Renal pelvis (tissue), 4 donors: Measurements from ENCODE around the gene KCNG2. TPM values are rescaled to one million over a fixed set of nuclear protein-coding genes. Genes with fewer than 3 reads are reported as not detected.

Experiments
- DNase-seq: peaks from one replicate; pipeline ENCODE4 v3.0.0-alpha.2; 2013
- polyA plus RNA-seq, 3 donors: library from polyadenylated mRNA; unstranded; fragments of 120-200 nt; gene quantifications; one replicate each; pipeline ENCODE4 v1.2.1, GENCODE V29; 2013; ENCODE audit not compliant: insufficient read length in 3 of 3

Gene KCNG2
- polyA plus RNA-seq, 3 donors = 0.33 to 0.71 (median 0.39) TPM

DNA sequence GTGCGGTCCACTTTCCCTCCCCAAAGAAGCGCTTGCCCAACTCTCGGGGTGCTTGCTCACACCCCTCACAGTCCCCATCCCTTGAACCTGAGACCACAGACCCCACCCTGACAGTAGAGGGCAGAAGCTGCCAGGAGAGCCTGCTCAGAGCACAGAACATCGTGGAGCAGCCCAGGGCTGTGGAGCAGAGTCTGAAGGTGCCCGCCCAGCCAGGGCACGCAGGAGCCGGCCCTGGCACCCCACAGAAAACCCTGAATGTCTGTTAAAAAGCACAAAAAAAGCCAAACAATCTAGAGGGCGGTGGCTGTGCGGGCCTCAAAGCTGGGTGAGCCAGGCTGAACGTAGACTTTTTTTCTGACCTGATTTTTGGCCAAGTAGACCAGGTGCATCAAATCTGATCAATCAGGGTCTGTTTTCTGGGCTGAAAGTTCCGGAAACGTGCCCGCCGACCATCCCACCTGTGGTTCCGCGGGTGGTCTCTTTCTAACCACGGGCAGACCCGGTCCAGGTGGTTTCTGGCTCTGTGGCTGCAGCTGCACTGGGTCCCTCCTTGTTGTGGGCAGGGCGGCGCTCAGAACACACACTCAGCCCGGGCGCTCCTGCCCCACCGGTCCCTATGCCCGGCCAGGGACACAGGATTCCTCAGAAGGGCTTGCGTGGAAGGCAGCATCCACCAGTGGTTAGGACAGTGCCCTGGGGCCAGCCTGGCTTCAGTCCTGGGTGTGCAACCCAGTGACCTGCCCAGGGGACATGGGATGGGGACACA lies 87.4 kb downstream of the KCNG2 start:
- no peak for DNase-seq

DNA sequence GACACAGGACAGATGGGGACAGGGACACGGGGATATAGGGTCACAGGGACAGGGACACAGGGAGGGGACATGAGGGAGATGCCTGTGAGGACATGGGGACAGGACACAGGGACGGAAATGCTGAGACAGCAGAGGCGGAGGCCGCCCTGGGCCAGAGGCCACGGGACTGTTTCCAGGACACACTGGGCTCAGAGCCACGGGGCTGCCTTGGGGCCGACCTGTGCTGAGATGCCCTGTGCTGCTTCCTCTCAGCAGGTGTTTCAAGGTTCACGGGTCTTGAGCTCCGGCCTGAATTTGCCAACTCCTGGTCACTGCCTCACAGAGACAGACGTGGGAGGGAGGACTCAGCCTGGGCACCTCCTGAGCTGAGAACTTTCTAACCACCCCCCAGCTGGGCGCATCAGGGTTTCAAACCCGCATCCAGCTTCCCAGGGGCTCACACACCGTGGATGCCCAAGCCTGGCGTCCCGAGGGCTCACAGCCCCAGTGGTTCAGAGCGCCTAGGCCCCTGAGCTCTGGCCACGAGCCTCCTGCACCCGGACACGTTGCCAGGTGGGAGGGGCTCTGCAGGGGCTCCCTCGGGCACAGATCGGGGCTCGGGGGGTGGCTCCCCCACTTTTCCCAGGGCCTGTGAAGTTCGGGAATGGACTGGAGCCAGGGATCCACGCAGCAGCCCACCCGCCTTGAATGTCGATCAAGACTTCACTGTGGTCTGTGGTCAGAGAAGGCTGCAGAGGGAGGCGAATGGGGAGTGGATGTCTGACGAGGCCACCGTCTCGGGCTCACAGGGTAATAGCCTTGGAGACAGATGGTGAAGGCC lies 89.7 kb downstream of the KCNG2 start:
- DNase-seq = no peak

DNA sequence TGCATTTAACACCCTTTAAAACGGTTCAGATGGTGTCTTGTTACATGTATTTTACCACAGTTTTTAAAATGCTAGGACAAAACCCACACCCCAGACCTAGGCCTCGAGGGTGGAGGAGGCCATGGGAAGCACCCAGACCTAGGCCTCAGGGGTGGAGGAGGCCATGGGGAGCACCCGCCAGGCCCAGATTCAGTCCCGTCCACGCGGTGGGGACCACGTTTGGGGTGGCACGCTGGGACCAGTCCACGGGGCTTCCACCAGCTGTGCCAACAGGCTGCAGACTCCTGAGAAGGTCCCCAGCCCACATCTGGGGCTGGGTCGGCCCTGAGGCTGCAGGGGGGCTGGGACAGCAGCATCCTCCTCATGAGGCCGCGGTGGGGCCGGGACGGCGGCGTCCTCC lies 90.3 kb downstream of the KCNG2 start:
- DNase-seq = no peak

DNA sequence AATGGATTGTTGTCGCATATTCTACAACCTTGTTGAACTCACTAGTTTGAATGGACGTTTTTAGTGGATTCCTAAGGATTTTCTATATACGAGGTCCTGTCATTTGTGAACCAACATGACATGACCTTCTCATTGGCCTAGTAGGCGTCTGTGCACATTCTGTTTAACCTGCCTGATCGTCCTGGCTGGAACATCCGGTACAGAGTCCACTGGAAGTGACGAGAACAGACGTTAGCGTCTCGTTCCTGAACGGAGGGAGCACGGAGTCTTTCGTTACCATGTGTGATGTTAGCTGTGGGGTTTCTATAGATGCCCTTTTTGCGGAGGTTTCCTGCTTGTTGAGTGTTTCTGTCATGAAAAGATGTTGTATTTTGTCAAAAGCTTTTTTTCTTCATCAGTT lies 91.8 kb downstream of the KCNG2 start:
- no peak for DNase-seq

DNA sequence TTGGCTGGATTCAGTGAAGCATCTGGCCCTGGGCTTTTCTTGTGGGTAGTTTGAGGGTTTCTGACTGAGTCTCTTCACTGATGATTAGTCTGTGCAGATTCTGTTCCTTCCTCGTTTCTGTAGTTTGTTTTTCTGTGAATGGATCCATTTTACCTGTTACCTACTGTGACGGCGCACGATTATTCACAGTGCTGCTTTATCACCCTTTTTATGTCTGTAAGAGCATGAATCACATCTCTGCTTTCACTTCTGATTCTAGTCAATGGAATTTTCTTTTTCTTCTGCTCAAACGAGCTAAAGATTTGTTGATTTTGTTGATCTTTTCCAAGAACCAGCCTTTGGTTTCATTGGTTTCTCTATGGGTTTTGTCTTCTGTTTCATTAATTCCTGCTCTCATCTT lies 92.9 kb downstream of the KCNG2 start:
- DNase-seq = no peak

DNA sequence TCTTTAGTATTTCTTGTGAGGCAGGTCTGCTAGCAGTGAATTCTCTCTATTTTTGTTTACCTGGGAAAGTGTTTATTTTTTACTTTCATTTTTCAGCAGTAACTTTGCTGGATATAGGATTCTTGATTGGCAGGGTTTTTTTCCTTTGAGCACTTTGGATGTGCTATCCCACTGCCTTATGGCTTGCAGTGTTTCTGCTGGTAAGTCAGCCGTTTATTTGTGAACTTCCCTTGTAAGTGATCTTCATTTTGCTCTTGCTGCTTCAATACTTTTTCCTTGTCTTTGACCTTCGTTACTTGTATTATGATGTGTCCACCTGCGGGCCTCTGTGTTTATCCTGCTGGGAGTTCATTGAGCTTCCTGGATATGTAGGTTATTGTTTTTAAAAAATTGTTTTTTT lies 99.0 kb downstream of the KCNG2 start:
- DNase-seq = no peak

DNA sequence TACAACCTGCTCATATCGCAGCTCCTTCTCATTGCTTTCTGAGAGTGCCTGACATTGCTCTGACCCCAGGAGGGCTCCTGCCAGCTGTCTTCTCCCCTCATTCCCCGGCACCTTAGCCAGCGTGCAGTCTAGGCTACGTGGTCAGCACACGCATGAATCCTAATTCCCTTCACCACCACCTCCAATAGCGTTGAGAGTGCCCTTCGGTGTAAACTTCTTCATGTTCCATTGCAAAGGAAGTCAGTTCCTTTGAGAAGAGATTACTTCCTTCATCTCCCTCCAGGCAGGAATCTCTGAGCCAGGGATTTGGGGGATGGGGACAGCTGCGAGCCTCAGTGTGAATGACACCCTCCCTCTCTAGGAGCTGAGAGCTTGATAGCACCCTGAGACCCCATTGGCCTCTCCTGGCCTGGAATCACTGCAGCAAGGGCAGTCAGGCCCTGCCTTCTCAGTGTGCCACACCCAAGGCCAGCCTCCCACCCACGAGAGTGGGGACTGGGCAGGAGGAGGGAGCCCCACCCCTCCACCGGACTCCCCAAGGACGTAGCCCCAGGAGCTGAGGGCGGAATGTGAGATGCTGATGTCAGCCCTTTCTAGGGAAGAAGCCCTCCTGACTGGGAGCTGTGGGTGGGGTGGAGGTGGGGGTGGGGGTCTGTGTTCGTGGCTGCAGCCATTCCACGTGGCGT lies 100.3 kb downstream of the KCNG2 start:
- DNase-seq = no peak

DNA sequence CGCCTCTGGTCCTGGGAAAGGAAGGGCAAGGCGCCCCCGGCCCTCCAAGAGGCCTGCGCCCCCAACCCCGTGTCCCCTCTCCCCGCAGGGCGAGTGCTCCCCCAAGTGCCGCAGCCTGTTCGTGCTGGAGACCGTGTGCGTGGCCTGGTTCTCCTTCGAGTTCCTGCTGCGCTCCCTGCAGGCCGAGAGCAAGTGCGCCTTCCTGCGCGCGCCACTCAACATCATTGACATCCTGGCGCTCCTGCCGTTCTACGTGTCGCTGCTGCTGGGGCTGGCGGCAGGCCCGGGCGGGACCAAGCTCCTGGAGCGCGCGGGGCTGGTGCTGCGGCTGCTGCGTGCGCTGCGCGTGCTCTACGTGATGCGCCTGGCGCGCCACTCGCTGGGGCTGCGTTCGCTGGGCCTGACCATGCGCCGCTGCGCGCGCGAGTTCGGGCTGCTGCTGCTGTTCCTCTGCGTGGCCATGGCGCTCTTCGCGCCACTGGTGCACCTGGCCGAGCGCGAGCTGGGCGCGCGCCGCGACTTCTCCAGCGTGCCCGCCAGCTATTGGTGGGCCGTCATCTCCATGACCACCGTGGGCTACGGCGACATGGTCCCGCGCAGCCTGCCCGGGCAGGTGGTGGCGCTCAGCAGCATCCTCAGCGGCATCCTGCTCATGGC lies 101.3 kb downstream of the KCNG2 start:
- DNase-seq = no peak

DNA sequence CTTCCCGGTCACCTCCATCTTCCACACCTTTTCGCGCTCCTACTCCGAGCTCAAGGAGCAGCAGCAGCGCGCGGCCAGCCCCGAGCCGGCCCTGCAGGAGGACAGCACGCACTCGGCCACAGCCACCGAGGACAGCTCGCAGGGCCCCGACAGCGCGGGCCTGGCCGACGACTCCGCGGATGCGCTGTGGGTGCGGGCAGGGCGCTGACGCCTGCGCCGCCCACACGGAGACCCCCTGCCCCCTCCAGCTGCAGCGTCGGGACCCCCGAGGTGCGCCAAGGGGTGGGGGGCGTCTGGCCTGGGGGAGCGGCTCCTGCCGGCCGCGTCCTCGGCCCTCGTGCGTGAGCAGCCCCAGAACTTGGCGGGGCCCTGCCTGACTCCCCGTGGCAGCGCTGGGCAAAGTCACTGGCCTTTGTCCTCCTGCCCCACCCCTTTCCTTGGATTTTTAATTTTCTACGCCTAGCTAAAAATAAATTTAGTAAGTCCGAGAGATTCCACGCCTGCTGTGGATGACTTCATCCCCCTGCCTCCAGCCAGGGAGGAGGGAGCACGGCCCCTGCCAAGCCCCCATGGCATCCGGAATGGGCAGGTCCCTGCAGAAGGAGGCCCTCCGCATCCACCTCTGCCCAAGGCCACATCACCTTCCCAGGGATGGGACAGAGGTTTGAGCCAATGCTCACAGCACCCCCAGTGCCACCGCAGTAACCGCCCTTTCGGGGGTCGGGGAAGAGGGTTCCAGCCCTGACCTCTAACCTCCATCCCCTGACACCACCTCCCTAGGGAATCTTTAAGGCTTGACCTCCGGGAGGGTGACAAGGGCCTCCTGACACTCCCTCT lies 102.1 kb downstream of the KCNG2 start:
- no peak for DNase-seq

DNA sequence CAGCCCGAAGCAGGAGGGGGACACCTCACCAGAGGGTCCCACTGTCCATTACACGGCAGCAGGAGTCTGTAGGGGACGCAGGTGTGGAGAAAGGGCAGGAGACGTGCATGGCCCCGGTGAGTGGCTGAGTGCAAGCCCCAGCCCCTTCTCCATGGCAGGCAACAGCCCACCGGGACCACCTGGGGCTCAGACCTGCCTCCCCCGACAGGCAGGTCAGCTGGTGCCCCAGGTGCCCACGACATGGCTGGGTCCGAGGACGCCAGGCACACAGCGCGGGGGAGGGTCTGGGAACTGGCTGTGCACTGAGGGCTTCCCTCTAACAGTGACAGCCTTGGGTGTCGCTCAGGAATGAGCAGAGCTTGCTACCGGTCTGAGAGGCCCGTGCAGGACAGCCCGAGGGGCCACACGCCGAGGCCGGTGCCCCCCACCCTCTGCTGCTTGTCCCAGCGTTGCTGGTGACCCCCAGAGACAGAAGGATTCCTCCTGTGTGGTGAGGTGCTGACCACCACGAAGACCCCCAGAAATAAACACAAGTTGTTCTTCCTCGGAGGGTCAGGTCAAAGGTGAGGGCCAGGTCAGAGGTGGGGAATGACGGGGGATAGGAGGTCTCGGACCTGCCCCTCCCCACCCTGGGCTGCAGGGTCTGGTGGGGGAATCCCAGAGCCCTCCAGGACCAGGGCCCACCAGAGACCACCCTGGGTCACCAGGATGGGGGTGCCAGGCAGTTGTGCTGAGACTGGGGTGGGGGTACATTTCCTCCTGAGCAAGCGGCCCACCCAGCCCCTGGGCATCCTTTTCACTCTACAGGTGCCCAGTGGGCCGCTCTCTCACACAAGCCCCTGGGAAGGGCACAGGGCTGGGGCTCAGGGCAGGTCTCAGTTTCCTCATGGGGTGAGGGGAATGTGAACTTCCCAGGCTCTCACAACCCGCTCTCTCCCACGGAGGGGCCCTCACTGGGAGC lies 103.2 kb downstream of the KCNG2 start:
- DNase-seq = no peak

DNA sequence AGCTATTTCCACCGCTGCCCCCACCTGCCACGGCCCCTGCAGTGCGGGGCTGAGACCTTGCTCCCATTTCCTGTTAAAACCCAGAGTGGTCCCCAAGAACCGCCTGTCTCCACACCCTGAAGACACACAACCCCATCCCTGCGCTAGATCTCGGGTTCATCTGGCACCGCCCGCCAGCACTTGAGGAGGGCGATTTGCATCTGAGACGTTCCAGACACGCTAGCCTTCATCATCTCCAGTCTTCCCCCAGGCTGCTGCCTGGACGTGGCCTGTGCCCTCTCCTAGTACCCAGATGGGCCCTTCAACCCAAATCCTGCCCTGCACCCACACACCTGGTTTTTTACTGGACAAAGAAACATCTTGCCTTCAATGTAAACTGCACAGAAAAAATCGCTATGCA lies 103.9 kb downstream of the KCNG2 start:
- no peak for DNase-seq

DNA sequence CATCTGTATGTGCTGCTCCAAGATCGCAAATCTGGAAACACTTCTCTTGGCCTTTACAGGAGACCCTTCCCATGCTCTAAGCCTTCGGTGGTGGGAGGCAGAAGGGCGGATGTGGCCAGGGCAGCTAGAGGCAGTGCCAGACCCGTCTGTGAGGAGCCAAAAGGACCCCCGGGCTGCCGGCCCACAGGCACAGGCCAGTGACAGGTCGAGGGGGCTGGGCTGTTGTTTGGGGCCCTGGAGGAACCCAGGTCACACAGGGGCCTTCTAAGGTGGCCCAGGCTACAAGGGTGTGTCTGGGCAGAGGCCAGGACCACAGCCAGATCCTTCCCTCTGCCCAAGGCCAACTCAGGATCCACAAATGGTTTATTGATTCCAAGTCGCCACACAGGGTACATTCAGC lies 104.3 kb downstream of the KCNG2 start:
- no peak for DNase-seq

DNA sequence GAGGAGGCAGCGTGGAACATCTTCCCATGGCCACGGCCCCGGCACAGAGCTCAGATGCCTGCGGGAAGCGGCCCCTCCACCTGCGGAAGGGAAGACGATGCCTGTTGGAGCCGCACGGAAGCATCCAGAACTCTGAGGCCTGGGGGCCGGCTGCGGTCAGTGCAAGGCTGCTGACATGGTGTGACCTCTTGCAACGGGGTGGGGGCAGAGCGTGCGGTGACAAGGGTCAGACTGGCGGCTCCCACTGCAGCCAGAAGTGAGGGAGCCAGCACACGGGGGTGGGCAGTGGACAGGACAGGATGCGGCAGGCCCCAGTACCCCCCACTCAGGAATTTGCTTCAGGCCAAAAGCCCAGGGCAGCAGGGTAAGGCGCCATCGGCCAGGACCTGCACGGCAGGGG lies 104.9 kb downstream of the KCNG2 start:
- no peak for DNase-seq

DNA sequence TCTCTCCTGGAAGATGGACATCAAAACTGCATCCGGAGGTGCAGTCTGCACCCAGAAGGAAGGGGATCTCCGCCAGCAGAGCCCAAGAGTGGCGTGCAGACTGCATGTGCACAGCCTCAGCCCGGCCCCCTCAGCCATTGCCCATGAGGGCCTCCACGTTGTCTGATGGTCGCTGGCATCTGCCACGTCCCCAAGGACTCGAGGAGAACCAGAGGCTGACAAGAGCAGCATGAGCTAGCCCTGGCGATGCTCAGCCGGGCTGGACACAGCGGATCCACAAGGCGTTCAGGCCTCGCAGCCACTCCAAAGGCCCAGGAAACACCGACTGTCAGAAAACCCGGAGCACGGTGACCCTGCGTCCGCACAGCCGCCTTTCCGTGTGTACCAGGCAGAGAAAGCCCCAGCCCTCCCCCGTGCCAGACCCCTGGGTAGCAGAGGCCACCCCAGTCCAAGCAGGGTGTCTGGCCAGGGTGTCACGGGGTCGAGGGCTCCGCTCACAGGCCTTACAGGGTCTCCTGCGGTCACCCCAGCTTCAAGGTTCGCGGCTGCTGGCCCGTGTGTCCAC lies 105.4 kb downstream of the KCNG2 start:
- DNase-seq = no peak

DNA sequence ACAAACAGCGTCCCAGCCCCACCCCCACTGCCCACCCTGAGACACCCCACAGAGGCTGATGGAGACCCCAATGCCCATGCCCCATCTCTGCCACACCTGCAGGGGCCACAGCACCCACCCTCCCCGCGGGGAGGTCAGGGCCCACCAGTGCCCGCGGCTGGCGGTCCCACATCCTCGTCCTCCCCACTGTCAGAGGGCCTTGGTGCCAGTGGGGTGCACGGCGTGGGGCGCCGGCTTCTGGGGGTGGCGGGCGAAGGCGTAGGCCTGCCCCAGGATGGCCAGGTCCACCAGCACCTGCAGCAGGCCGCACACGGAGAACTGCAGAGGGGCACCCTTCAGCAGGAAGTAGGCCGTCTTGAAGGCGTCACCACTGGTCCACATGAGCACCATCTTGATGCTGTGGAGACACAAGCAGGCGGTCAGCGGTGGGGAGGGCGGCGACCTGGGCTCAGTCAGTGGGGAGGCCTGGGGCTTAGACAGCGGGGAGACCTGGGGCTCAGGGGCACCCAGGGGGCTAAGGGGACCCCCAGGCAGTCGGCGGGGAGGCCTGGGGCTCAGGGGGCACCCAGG lies 106.1 kb downstream of the KCNG2 start:
- no peak for DNase-seq

DNA sequence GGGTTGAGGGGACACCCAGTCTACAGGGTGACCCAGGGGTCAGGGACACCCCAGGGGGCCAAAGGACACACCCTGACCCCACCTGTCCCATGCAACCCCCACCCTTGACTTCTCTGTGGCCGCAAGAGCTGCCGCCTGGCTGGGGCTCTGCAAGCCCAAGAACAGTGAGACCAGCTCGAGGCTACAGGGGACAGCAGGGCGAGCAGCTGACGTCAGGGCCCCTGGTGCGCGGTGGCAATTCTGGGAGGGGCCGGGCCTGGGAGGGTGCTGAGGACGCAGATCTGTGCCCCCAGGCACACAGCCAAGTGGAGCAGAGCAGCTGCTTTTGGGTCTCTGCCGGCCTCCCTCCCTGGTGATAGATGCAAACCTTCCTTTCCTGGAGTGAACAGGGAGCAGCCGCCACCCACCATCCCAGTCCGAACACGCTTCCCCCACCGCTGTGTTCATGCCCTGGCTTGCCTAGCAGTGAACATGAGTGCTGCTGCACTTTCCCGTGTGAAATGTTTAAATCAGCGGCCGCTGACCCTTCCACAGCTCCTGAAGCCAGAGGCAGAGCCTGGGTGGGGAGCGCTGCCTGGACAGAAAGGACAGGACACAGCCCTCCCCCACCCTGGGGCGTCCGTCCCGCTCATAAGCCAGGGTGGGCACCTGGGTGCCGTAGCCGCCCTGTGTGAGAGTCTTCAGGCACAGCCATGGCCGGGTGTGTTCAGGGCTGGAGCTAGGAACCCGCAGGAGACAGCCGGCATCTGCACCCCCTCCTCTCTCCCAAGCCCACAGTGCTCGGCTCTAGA lies 106.8 kb downstream of the KCNG2 start:
- DNase-seq = no peak

DNA sequence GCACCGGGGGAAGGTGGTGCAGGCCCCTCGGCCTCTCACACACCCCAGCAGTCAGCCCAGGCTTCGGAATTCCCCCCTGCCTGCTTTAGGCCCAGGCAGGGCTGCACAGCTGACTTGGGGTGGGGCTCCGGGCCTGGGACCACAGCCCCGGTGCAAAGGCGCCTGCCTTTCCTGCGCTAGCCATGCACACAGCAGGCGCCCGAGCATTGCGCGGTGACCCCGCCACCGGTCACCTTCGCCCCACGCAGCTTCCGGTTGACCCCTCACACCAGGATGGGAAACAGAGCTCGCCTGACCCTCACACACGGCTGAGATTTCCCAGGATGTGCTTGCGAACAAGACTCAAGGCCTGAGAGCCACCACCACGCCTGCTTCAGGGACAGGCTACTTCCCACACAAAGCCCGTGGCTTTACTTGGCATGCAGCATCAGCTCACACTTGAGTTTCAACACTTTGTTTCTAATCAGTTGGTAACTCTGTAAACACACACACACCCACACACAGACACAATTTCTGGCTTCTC lies 107.7 kb downstream of the KCNG2 start:
- DNase-seq = no peak

DNA sequence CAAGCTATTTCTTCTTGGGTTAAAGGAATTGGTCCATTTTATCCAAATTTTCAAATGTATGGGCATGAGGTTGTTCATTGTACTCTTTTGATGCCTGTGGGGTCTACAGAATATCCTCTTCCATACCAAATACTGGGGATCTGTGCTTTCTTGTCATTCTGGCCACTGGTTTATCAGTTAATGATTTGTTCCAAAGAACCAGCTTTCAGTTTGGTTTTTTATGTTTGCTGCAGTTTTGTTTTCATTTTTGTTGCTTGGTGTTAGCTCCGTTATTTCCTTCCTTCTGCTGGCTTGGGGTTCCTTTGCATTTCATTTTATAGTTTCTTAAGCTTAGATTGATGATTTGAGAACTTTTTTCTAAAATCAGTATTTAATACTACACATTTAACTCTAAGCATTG lies 108.3 kb downstream of the KCNG2 start:
- DNase-seq = no peak
